GM15510 (cell line): ENCODE measurements around the gene BSCL2.

Source experiments
- POLR2A ChIP-seq: IDR thresholded peaks from 3 replicates; pipeline ENCODE4 v1.6.1; 2011; ENCODE audit warnings: borderline replicate concordance; ENCODE audit not compliant: insufficient read length; ENCODE audit errors: extremely low read depth

Gene BSCL2

DNA sequence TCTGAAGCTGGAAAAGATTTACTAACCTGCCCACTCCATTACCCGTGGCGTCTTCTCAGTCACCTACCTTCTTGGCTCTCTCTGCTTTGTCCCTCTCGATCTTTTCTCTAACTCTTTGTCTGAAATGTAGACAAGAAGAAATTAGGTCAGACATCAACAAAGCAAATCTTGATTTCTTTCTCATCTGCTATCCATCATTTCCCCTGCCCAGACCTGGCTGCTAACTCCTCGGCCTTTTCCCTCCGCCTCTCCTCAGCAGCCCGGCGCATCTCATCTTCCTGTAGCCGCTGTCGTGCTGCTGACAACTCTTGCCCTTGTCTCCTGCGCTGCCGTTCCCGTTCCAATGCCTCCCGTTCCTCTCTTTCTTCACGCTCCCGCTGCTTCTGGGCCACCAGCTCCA is 29.5 kb downstream of the BSCL2 start:
- no peak for TF ChIP-seq POLR2A

DNA sequence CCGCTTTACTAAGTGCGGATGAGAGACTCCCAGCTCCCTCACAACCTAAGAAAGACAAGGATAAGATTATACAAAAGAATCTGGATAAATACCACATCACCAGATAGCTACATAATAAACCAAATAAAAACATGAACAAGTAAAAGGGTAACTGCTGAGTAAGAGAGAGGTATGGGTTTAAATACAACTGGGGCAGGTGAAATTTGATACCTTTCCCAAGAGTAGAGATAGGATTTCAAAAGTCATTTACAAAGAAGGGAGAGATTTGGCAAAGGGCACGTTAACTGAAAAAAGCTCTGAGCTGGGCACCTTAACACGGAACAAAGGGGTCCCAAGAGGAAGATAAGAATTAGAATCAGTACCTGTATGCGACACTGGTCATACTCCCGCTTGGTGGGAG is 30.1 kb downstream of the BSCL2 start:
- no peak for TF ChIP-seq POLR2A

DNA sequence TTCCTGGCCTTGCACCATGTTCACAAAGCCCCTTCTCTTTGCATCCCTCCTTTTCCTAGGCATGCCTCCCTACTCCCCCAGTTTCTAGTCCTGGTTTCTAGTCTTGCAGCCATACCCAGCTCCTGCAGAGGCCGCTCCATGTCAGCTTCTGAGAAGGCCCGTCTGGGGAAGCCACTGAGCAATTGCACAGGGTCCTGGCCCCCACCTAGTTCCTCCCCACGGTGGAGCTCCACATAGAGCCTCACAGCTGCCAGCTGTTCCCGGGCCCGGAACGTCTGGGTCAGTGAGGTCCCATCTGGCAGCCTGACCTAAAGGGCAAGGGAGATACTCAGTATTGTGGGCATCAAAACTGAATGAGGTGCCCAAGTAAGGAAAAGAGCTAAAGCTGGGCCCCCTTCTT is 30.5 kb downstream of the BSCL2 start:
- TF ChIP-seq POLR2A = no peak

DNA sequence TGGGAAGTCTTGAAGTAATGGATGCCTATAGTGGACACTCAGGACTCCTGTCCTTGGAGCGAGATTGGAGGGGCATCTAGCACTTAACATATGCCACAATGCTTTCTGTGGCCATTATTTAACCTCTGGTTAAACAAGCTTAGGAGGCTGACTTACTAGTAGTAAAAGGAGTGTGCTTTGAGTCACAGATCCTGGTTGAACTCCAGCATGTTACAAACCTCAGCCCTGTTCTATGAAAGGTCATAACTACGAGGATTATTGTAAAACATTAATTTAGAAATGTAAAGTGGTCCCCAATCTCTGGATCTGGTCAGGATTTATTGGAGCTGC is 34.1 kb downstream of the BSCL2 start:
- no peak for TF ChIP-seq POLR2A

DNA sequence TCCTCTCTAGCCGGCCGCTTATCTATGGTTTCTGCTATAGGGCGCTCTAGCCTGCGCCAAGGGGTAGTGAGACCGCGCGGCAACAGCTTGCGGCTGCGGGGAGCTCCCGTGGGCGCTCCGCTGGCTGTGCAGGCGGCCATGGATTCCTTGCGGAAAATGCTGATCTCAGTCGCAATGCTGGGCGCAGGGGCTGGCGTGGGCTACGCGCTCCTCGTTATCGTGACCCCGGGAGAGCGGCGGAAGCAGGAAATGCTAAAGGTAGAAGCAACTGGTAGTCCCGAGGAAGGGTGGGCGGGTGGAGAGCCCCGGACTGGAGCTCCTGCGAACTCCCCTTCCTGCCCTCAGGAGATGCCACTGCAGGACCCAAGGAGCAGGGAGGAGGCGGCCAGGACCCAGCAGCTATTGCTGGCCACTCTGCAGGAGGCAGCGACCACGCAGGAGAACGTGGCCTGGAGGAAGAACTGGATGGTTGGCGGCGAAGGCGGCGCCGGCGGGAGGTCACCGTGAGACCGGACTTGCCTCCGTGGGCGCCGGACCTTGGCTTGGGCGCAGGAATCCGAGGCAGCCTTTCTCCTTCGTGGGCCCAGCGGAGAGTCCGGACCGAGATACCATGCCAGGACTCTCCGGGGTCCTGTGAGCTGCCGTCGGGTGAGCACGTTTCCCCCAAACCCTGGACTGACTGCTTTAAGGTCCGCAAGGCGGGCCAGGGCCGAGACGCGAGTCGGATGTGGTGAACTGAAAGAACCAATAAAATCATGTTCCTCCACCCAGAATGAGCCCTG is 35.4 kb downstream of the BSCL2 start, which contains the start of the genes LBHD1 and UQCC3:
Gene LBHD1 (minus strand): TSS at position 660 of the 782 bp plus-strand sequence. CDS start 2,236 bp downstream, outside the sequence.
Gene UQCC3 (plus strand): TSS at position 66 of the 782 bp plus-strand sequence. CDS start 73 bp downstream, at position 139.
- TF ChIP-seq POLR2A = peak; percentile 79

DNA sequence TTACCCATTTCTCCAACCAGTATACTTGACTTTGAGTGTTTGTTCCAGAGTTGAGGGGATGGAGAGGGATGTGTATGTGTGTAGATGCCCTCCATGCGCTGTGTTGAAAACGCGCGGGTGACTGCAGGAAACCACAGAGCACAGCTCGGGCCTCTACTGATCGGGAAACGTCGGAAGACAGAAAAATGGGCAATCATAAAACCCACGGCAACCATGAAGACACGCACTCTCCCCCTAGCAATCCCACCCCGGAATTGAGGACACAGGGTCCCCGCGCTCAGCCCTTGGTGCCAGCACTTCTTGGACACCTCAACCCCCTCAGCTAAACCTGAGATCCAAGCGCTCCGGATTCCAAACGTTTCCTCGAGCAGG is 36.0 kb downstream of the BSCL2 start:
- no peak for TF ChIP-seq POLR2A

DNA sequence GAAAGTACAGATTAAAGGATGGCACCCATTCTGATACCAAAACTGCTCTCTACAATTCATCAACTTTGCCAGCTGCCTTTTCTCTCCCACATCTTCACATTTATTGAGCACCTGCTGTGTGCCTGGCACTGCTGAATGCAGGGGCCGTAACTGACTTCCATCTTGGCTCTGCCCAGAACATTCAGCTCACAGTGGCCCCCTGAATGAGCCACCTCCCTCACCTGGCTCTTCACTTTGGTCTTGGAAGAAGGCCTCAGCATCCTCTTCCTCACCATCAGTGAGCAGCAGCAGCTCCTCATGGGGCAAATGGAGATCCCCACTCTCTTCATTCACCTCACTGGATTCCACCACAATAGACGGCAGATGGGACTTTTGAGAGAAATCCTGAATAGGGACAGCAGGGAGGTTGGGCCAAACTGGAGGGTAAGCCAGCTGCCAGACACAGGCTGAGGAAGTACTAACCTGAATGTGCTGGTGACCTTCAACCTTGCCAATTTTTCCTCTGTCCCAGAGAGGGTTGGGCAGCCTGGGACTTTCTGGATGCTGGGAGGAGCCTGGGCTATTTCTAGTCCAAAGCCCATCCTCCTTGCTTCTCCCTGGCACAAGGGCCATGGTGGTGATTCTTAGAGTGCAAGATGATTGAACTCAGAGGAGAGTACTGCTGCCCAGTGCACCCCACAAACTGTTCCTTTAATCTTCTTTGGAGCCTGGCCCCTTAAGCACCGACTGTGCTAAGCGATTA is 37.6 kb downstream of the BSCL2 start:
- TF ChIP-seq POLR2A = peak; percentile 5

DNA sequence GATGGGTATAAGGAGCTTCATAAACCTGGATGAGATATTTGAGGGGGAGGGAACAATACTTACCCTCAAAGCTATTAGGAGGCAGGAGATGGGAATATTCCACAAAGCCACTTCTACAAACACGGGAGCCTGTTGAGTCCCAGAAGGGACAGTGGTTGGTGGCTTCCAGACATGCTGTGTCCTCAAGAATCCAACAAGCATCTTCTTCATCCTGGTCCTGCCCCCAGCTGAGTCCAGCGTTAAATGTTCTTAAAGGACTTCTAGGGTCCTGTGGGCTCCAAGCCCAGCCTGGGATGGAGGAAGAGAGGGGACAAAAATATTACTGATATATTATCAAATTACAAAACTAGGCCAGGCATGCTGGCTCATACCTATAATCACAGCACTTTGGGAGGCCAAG is 39.8 kb downstream of the BSCL2 start:
- TF ChIP-seq POLR2A = no peak

DNA sequence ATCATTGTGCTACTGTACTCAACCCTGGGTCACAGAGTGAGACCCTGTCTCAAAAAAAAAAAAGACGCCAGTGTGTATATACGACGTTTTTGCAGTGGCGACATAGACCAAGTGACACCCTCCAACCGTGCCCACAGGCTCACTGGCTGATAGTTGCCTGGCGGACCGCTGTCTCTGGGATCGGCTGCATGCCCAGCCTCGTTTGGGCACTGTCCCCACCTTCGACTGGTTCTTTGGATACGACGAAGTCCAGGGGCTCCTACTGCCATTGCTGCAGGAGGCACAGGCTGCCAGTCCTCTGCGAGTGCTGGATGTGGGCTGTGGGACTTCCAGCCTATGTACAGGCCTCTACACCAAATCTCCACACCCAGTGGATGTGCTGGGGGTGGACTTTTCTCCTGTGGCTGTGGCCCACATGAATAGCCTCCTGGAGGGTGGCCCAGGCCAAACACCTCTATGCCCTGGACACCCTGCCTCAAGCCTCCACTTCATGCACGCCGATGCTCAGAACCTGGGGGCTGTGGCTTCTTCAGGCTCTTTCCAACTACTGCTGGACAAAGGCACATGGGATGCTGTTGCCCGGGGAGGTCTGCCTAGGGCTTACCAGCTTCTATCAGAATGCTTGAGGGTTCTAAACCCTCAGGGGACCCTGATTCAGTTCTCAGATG is 40.8 kb downstream of the BSCL2 start:
- peak; percentile 38 for TF ChIP-seq POLR2A

DNA sequence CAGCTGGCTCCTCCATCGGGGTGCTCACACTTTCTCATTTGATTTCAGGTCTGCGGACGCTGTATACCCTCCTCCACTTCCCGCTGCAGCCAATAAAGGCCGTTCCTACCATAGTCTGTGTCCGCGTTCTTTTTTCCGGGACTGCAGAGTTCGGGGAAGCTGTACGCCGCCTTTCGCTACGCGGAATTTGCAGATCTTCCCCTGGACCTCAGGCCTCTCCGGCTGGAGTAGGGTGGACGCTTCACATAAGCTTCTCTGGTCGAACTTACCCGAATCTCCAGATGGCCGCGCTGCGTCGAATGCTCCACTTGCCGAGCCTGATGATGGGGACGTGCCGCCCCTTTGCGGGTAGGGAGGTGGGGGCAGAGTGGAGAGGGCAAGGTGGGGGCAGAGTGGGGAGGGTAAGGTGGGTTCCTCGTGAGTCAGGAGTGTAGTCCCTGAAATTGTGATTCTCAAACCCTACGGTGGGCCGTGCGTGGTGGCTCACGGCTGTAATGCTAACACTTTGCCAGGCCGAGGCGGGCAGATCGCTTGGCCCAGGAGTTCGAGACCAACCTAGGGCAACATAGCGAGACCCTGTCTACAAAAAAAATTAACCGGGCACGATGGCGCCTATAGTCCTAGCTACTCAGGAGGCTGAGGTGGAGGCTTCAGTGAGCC is 41.5 kb downstream of the BSCL2 start:
- TF ChIP-seq POLR2A = peak; percentile 9

DNA sequence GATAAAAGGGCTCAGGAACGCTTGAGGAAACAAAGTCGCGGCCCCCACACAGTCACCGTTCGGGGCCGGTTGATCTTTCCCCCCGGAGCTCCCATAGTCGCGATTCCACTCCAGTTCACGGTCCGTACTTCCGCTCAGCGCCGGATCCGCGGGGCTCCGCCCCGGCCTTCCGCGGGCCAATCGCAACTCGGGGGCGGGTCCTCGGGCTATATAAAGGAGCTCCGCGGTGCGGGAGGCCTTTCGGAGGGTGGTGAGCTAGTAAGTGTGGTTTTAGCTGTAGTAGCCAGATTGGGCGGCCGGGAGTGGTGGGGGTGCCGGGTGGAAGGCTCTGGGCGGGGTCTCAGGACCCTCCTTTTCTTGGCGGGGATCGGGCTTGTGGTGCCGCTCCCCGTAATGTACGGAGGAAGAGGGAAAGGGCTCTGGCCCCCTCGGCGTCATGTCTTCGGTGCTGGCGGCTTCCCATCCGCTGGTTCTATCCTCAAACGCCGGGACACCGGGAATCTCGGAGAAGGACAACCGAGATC is 42.1 kb downstream of the BSCL2 start, which contains the start of the genes C11orf98 and CSKMT:
Gene C11orf98 (minus strand): TSS at position 136 of the 524 bp plus-strand sequence. CDS start 41 bp downstream, at position 95.
Gene CSKMT (plus strand): TSS at position 238 of the 524 bp plus-strand sequence. CDS start 568 bp downstream, outside the sequence.
- peak; percentile 100 for TF ChIP-seq POLR2A

DNA sequence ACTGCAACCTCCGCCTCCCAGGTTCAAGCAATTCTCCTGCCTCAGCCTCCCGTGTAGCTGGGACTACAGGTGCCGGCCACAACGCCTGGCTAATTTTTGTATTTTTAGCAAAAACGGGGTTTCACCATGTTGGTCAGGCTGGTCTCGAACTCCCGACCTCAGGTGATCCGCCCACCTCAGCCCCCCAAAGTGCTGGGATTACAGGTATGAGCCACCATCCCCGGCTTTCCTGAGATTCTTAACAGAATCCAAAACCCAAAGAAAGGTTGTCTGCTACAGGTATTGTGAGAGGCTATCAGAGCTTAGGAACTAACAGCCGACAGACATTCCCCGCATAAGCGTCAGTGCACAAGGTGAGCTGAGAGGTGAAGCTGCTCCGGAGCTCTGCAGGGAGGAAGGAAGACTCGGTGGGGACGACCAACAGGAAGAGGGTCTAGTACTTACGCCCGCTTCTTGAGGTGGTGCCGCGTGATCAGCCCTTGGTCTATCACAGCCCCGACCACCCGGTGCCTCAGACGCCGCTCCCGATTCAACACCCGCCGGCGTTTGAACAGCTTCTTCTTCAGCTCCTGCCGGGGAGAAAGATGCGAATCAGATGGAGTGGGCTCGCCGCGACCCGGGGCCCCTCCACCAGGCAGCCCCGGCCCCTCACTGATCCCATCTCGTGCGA is 42.7 kb downstream of the BSCL2 start:
- TF ChIP-seq POLR2A = no peak

DNA sequence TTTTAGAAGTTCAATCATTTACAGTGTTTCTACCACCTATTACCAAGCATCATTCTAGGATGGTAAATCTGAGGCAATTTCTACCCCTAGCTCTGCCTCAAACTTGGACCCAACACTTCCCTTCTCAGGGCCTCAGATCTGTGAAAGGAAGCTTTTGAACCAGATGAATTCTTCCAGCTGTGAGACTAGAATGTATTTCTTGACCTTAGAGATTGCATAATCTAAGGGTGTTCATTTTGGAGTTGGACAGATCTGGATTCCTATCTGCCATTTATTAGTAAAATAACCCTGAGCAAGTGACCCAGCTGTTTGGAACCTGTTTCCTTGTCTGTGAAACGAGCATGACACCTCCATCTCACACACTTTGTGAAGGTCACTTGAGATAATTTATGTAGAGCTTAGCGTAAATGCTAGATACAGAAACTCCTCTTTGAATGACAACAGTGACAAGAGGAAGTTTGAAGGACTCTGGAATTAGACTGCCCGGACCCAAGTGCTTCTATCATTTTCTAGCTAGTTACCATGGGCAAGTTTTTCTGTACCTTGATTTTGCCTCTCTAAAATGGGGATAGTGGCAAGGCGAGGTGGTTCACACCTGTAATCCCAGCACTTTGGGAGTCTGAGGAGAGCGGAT is 50.3 kb downstream of the BSCL2 start:
- TF ChIP-seq POLR2A = no peak
